H9 (cell line): ENCODE measurements around the gene BCL7C. TPM values are rescaled to one million over a fixed set of nuclear protein-coding genes. Genes with fewer than 3 reads are reported as not detected.
A peak's percentile ranks its signal among the peaks of the same experiment; 100 is the strongest.

Source experiments
- DNase-seq: peaks from one replicate; pipeline ENCODE4 v3.0.0-alpha.2; 2017
- H2AFZ ChIP-seq: one replicate; pipeline ENCODE4 v1.6.1; 2013; ENCODE audit warnings: mild to moderate bottlenecking, low read length, control low read depth, moderate library complexity
- H2AK5ac ChIP-seq: 2 replicates; pipeline ENCODE4 v1.6.1; 2013; ENCODE audit warnings: low read length, control low read depth, mixed read lengths; ENCODE audit not compliant: insufficient read length
- H2BK120ac ChIP-seq: one replicate; pipeline ENCODE4 v1.6.1; 2013; ENCODE audit warnings: low read depth, mild to moderate bottlenecking, low read length, control low read depth, inconsistent platforms; ENCODE audit not compliant: poor library complexity, severe bottlenecking
- H2BK12ac ChIP-seq: 2 replicates; pipeline ENCODE4 v1.6.1; 2013; ENCODE audit warnings: low read length, control low read depth, mixed read lengths, low read depth; ENCODE audit not compliant: insufficient read length
- H2BK15ac ChIP-seq: 2 replicates; pipeline ENCODE4 v1.6.1; 2013; ENCODE audit warnings: low read depth, low read length, control low read depth
- H2BK20ac ChIP-seq: one replicate; pipeline ENCODE4 v1.6.1; 2013; ENCODE audit warnings: low read depth, mild to moderate bottlenecking, low read length, control low read depth, inconsistent platforms; ENCODE audit not compliant: poor library complexity, severe bottlenecking
- H2BK5ac ChIP-seq: 2 replicates; pipeline ENCODE4 v1.6.1; 2013; ENCODE audit warnings: low read length, control low read depth, mixed read lengths; ENCODE audit not compliant: insufficient read length
- H3K14ac ChIP-seq: 2 replicates; pipeline ENCODE4 v1.6.1; 2013; ENCODE audit warnings: low read length, control low read depth; ENCODE audit not compliant: insufficient read depth
- H3K18ac ChIP-seq: 2 replicates; pipeline ENCODE4 v1.6.1; 2013; ENCODE audit warnings: low read depth, mild to moderate bottlenecking, mixed read lengths, low read length, control low read depth; ENCODE audit not compliant: insufficient read length
- H3K23ac ChIP-seq: 2 replicates; pipeline ENCODE4 v1.6.1; 2013; ENCODE audit warnings: low read length, control low read depth, mixed read lengths, low read depth; ENCODE audit not compliant: insufficient read length
- H3K23me2 ChIP-seq: 2 replicates; pipeline ENCODE4 v1.6.1; 2013; ENCODE audit warnings: low read depth, mild to moderate bottlenecking, mixed read lengths, low read length, control low read depth; ENCODE audit not compliant: insufficient read length, poor library complexity, severe bottlenecking
- H3K27ac ChIP-seq: 2 replicates; pipeline ENCODE4 v1.5.1; 2013; ENCODE audit warnings: low read length, control low read depth, mixed read lengths, low read depth; ENCODE audit not compliant: insufficient read length
- H3K27me3 ChIP-seq: 2 replicates; pipeline ENCODE4 v1.6.1; 2013; ENCODE audit warnings: low read length, control low read depth, inconsistent platforms; ENCODE audit not compliant: insufficient read depth
- H3K4ac ChIP-seq: 2 replicates; pipeline ENCODE4 v1.6.1; 2013; ENCODE audit warnings: low read depth, mild to moderate bottlenecking, control low read depth, inconsistent platforms, low read length, moderate library complexity
- H3K4me1 ChIP-seq: 2 replicates; pipeline ENCODE4 v1.6.1; 2013; ENCODE audit warnings: low read length, control low read depth, inconsistent platforms; ENCODE audit not compliant: insufficient read depth
- H3K4me2 ChIP-seq: 2 replicates; pipeline ENCODE4 v1.6.1; 2013; ENCODE audit warnings: low read length, control low read depth, mixed read lengths; ENCODE audit not compliant: insufficient read length, insufficient read depth
- H3K56ac ChIP-seq: 2 replicates; pipeline ENCODE4 v1.6.1; 2013; ENCODE audit warnings: low read depth, mild to moderate bottlenecking, mixed read lengths, low read length, control low read depth; ENCODE audit not compliant: insufficient read length
- H3K79me1 ChIP-seq: 2 replicates; pipeline ENCODE4 v1.6.1; 2013; ENCODE audit warnings: low read depth, mild to moderate bottlenecking, moderate library complexity, low read length, control low read depth, inconsistent platforms; ENCODE audit not compliant: insufficient read depth, poor library complexity, severe bottlenecking
- H3K79me2 ChIP-seq: 2 replicates; pipeline ENCODE4 v1.6.1; 2013; ENCODE audit warnings: low read length, control low read depth, inconsistent platforms; ENCODE audit not compliant: insufficient read depth
- H3K9ac ChIP-seq: 2 replicates; pipeline ENCODE4 v1.6.1; 2013; ENCODE audit warnings: low read length, control low read depth, mixed read lengths; ENCODE audit not compliant: insufficient read length; ENCODE audit errors: extremely low read depth
- H3K9me3 ChIP-seq: one replicate; pipeline ENCODE4 v1.6.1; 2013; ENCODE audit warnings: low read depth, low read length, inconsistent platforms; ENCODE audit not compliant: control insufficient read depth
- H3T11ph ChIP-seq: one replicate; pipeline ENCODE4 v1.6.1; 2013; ENCODE audit warnings: mild to moderate bottlenecking, low read length, control low read depth, inconsistent platforms
- H4K20me1 ChIP-seq: one replicate; pipeline ENCODE4 v1.6.1; 2013; ENCODE audit not compliant: control insufficient read depth, insufficient read length, insufficient read depth
- H4K5ac ChIP-seq: 2 replicates; pipeline ENCODE4 v1.6.1; 2013; ENCODE audit warnings: low read depth, mild to moderate bottlenecking, mixed read lengths, low read length, control low read depth; ENCODE audit not compliant: insufficient read length
- H4K8ac ChIP-seq: replicated peaks from 2 replicates; pipeline ENCODE4 v1.6.1; 2013; ENCODE audit warnings: low read length, control low read depth, mixed read lengths, low read depth; ENCODE audit not compliant: insufficient read length
- H4K91ac ChIP-seq: 2 replicates; pipeline ENCODE4 v1.6.1; 2013; ENCODE audit warnings: low read depth, mild to moderate bottlenecking, moderate library complexity, mixed read lengths, low read length, control low read depth; ENCODE audit not compliant: insufficient read length
- H3K27ac Mint-ChIP-seq, 3 experiments: 2 replicates in 2 of 3; 3 replicates in 1 of 3; pipeline ENCODE4 v1.8.0; 2020 to 2021; ENCODE audit warnings: mixed read lengths in 3 of 3, mild to moderate bottlenecking in 1 of 3, moderate library complexity in 1 of 3
- H3K27me3 Mint-ChIP-seq: 2 replicates; pipeline ENCODE4 v1.8.0; 2021; ENCODE audit warnings: low read depth, mild to moderate bottlenecking, moderate library complexity, mixed read lengths
- H3K36me3 Mint-ChIP-seq, 3 experiments: 2 replicates in 2 of 3; 3 replicates in 1 of 3; pipeline ENCODE4 v1.8.0; 2020 to 2021; ENCODE audit warnings: low read depth in 3 of 3, mixed read lengths in 3 of 3; ENCODE audit not compliant: insufficient read depth in 1 of 3
- H3K4me1 Mint-ChIP-seq, 2 experiments: 2 replicates each; pipeline ENCODE4 v1.8.0; 2020; ENCODE audit warnings: mixed read lengths in 2 of 2
- H3K4me3 Mint-ChIP-seq, 2 experiments: 2 replicates in 1 of 2; 3 replicates in 1 of 2; pipeline ENCODE4 v1.8.0; 2020 to 2021; ENCODE audit warnings: mild to moderate bottlenecking in 2 of 2, mixed read lengths in 2 of 2, moderate library complexity in 1 of 2
- H3K9me3 Mint-ChIP-seq, 2 experiments: 2 replicates in 1 of 2; 3 replicates in 1 of 2; pipeline ENCODE4 v1.8.0; 2020; ENCODE audit warnings: mild to moderate bottlenecking in 2 of 2, mixed read lengths in 2 of 2, moderate library complexity in 1 of 2
- WGBS: extraction: QIAGEN DNeasy Blood & Tissue Kit; methylation state at CpG from one replicate; pipeline ENCODE4 v1.1.7; 2013; ENCODE audit warnings: missing lambda C conversion rate, low lambda C conversion rate, mixed read lengths; ENCODE audit not compliant: insufficient read length; ENCODE audit errors: extremely low coverage; 5-methylcytosine and 5-hydroxymethylcytosine counted together
- total RNA-seq: library from RNA; stranded (reverse); gene quantifications from 2 replicates; pipeline ENCODE4 v1.2.1, GENCODE V29; 2021
- TF ChIP-seq, protein P1 (sequence below): fragments of 200-600 bp; sonication (generic); conservative IDR thresholded peaks from 3 replicates; pipeline ENCODE4 v1.8.0; 2021; ENCODE audit warnings: antibody characterized with exemption, mild to moderate bottlenecking

Gene BCL7C
- total RNA-seq, 1 experiment from 2014 or later = 18.3 TPM

DNA sequence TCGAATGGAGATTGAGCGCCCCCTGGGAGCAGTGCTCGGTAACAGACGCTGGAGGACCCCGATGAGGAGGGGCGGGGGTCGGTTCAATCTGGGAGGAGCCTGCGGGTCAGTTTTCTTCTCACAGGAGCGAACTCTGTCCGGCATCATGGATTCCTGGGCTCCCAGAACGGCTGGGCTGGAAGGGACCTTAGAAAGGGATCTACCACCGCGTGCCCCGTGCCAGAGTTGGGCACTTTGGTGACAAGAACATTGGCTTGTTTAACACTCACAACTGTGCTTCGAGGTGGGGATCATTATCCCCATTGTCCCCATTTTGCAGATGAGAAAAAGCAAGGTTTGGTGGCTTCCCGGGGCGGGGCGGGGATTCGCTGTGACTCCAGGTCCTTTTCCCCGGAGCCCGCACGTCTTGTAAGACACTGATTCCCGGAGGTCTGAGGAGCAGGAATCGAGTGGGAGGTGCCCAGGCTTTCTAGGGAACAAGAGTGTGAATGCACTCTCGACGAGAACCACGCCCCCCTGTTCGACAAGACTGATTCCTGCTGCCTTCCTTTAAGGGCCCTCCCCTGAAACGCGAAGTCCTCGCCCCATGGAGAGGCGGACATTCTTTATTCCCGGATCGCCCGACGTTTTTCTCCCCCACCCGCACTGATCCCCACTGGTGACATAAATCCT, 28.0 kb upstream of the BCL7C start:
- no peaks in the 10 kb centered on the region for H3K4me1 ChIP-seq
- no peaks in the 10 kb centered on the region for H4K20me1 ChIP-seq
- H2BK12ac ChIP-seq = no peak overlapping the region
- no peak overlapping the region for H3K27ac ChIP-seq
- no peak overlapping the region for H2AK5ac ChIP-seq
- H2BK5ac ChIP-seq = no peak overlapping the region
- H3K9ac ChIP-seq = peak overlapping the region; percentile 35
- no peak overlapping the region for H3K23ac ChIP-seq
- no peak overlapping the region for H3K18ac ChIP-seq
- peak overlapping the region; percentile 93 to 100 (median 98) for H3K27ac Mint-ChIP-seq
- H3K4me3 Mint-ChIP-seq = peak overlapping the region; percentile 93 to 100
- no peaks in the 10 kb centered on the region for H3K79me2 ChIP-seq
- WGBS = no CpG with 5 or more reads among the region's 37 CpGs
- no peak overlapping the region for H3K14ac ChIP-seq
- H3K4me1 Mint-ChIP-seq = peaks cover 12 to 19% of the 10 kb centered on the region in 2 experiments
- no peak overlapping the region for H4K91ac ChIP-seq
- no peak overlapping the region for H3K4ac ChIP-seq
- H3K9me3 ChIP-seq = no peaks in the 10 kb centered on the region
- no peak overlapping the region for H3K56ac ChIP-seq
- H2BK15ac ChIP-seq = no peak overlapping the region
- H2AFZ ChIP-seq = no peak overlapping the region
- H3K4me2 ChIP-seq = peak overlapping the region; percentile 58
- H4K5ac ChIP-seq = no peak overlapping the region
- no peak overlapping the region for H4K8ac ChIP-seq
- no peaks in the 10 kb centered on the region; a peak in 1 of 5 replicates for H3K9me3 Mint-ChIP-seq
- no peak overlapping the region for H2BK20ac ChIP-seq
- peaks cover 12 to 15% (median 12%) of the 10 kb centered on the region in 3 experiments for H3K36me3 Mint-ChIP-seq
- peaks cover 10% of the 10 kb centered on the region for H3K23me2 ChIP-seq
- TF ChIP-seq, protein P1, sequence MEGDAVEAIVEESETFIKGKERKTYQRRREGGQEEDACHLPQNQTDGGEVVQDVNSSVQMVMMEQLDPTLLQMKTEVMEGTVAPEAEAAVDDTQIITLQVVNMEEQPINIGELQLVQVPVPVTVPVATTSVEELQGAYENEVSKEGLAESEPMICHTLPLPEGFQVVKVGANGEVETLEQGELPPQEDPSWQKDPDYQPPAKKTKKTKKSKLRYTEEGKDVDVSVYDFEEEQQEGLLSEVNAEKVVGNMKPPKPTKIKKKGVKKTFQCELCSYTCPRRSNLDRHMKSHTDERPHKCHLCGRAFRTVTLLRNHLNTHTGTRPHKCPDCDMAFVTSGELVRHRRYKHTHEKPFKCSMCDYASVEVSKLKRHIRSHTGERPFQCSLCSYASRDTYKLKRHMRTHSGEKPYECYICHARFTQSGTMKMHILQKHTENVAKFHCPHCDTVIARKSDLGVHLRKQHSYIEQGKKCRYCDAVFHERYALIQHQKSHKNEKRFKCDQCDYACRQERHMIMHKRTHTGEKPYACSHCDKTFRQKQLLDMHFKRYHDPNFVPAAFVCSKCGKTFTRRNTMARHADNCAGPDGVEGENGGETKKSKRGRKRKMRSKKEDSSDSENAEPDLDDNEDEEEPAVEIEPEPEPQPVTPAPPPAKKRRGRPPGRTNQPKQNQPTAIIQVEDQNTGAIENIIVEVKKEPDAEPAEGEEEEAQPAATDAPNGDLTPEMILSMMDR = peak; percentile 95
- H3T11ph ChIP-seq = no peak overlapping the region
- H3K27me3 ChIP-seq = no peaks in the 10 kb centered on the region
- no peaks in the 10 kb centered on the region for H3K27me3 Mint-ChIP-seq
- H3K79me1 ChIP-seq = no peaks in the 10 kb centered on the region
- no peak overlapping the region for H2BK120ac ChIP-seq
- peak; percentile 95 for DNase-seq
